Heart left ventricle (tissue), 13 donors: ENCODE data around the gene PANX1.

Experiments
- CTCF ChIP-seq, 12 donors: fragments of 200-600 bp; sonication (generic) in 4 of 12; IDR thresholded peaks; one replicate each; pipeline versions ENCODE4 v1.5.0 to v1.8.0; 2018 to 2022; ENCODE audit warnings: antibody characterized with exemption in 12 of 12, mild to moderate bottlenecking in 5 of 12
- POLR2A ChIP-seq, 2 donors: fragments of 450-650 bp; IDR thresholded peaks; one replicate each; pipeline ENCODE4 v1.6.1; 2017; ENCODE audit warnings: antibody characterized with exemption in 2 of 2, mild to moderate bottlenecking in 2 of 2, moderate library complexity in 2 of 2
- donor health status: ischemic (EF 13 %, LVEDD 7.1; RV severe dilation, severe dysfunction).
- donor health status: DM: no; HTN: yes; CAD: no.
- donor health status: DM: no; HTN: no; CAD: no.
- donor health status: ischemic (EF 25% LVEDD 6.9; RV normal size, moderate dysfunction).
- donor health status: ischemic (EF 25% LVEDD 5.7; RV mildly dilated, moderate dysfunction).
- donor health status: ischemic (EF 35%, LVEDD 5.7; RV mildly dilated, moderate dysfunction).
- donor health status: nonischemic (EF 11% LVEDD 7.7; RV severe dilation, severe dysfunction).
- donor health status: DM: yes; HTN: yes; CAD: no.
- donor health status: PGD.
- donor health status: ischemic (EF 29% LVEDD 5.4; RV normal size, mild dysfunction).
- donor health status: nonischemic (EF 23%, LVEDD 6.1; RV moderate dilation, normal function).

GRCh38 chr11:94203070-94203469, 74.4 kb downstream of the PANX1 start:
- TF ChIP-seq CTCF (IDR thresholded peaks at IDR 0.05) (no peak), POLR2A (IDR thresholded peaks at IDR 0.05) (no peak)
